NCI-H748 (cell line): Measurements from ENCODE around the gene UBE2J2.
A peak's percentile ranks its signal among the peaks of the same experiment; 100 is the strongest.

Source experiments
- DNase-seq: peaks from one replicate; lab custom pipeline; 2025; ENCODE audit not compliant: unreplicated experiment; lab: John Stamatoyannopoulos, UW

The UBE2J2 gene

GRCh38 chr1:1309251-1310108, 35.8 kb upstream of the UBE2J2 start:
- DNase-seq = peak; percentile 44

GRCh38 chr1:1308756-1309250, 35.1 kb upstream of the UBE2J2 start:
- peak; percentile 44 for DNase-seq

- peak; percentile 87 for DNase-seq
Measured at GRCh38 chr1:1307923-1308755, 34.5 kb upstream of the UBE2J2 start, which contains the start of the genes ACAP3 and PUSL1. TSS of gene ACAP3 (minus strand) at chr1:1307930. CDS start at chr1:1307815, 115 bp downstream. TSS of gene PUSL1 (plus strand) at chr1:1308597. CDS start at chr1:1308644, 47 bp downstream.

- no peak for DNase-seq
Measured at GRCh38 chr1:1307261-1307922, 33.7 kb upstream of the UBE2J2 start.

- no peak for DNase-seq
Measured at GRCh38 chr1:1306661-1307260, 33.1 kb upstream of the UBE2J2 start.

- DNase-seq = no peak
Measured at GRCh38 chr1:1306070-1306660, 32.5 kb upstream of the UBE2J2 start.

GRCh38 chr1:1305300-1306069, 31.8 kb upstream of the UBE2J2 start:
- no peak for DNase-seq

GRCh38 chr1:1304331-1305299, 31.0 kb upstream of the UBE2J2 start:
- no peak for DNase-seq

GRCh38 chr1:1303736-1304135, 30.1 kb upstream of the UBE2J2 start:
- DNase-seq = no peak

- DNase-seq = no peak
Measured at GRCh38 chr1:1302951-1303509, 29.4 kb upstream of the UBE2J2 start.

GRCh38 chr1:1302006-1302430, 28.4 kb upstream of the UBE2J2 start:
- DNase-seq = no peak

- DNase-seq = no peak
Measured at GRCh38 chr1:1300352-1300739, 26.7 kb upstream of the UBE2J2 start.

- peak; percentile 11 for DNase-seq
Measured at GRCh38 chr1:1299686-1300351, 26.2 kb upstream of the UBE2J2 start.

GRCh38 chr1:1298861-1299685, 25.4 kb upstream of the UBE2J2 start:
- DNase-seq = no peak

GRCh38 chr1:1297802-1298424, 24.3 kb upstream of the UBE2J2 start:
- no peak for DNase-seq
